ENCODE data around the gene JAG2.
A peak's percentile ranks its signal among the peaks of the same experiment; 100 is the strongest.

JAG2 gene

GRCh38 chr14:105181549-105182295, 13.1 kb upstream of the JAG2 start:
- DNase-seq (ENCODE audit: low spot score), result no peak

GRCh38 chr14:105180592-105181548, 12.3 kb upstream of the JAG2 start, which contains the start of gene NUDT14:
TSS of gene NUDT14 (minus strand) at chr14:105181312. CDS start at chr14:105181209, 103 bp downstream.
- peak; percentile 95 for DNase-seq (ENCODE audit: low spot score)

GRCh38 chr14:105179191-105179590, 10.6 kb upstream of the JAG2 start:
- no peak for DNase-seq (ENCODE audit: low spot score)

- DNase-seq (ENCODE audit: low spot score), result no peak
Measured at GRCh38 chr14:105178868-105179140, 10.2 kb upstream of the JAG2 start.

GRCh38 chr14:105178069-105178867, 9.7 kb upstream of the JAG2 start:
- DNase-seq (ENCODE audit: low spot score), result no peak

GRCh38 chr14:105177082-105177481, 8.5 kb upstream of the JAG2 start:
- DNase-seq (ENCODE audit: low spot score), result no peak

GRCh38 chr14:105176513-105176912, 7.9 kb upstream of the JAG2 start:
- DNase-seq (ENCODE audit: low spot score), result no peak

GRCh38 chr14:105173901-105174894, 5.6 kb upstream of the JAG2 start:
- no peak for DNase-seq (ENCODE audit: low spot score)

- DNase-seq (ENCODE audit: low spot score), result no peak
Measured at GRCh38 chr14:105173145-105173544, 4.6 kb upstream of the JAG2 start.

- DNase-seq (ENCODE audit: low spot score), result no peak
Measured at GRCh38 chr14:105172476-105172875, 3.9 kb upstream of the JAG2 start.

- DNase-seq (ENCODE audit: low spot score), result no peak
Measured at GRCh38 chr14:105171004-105171673, 2.6 kb upstream of the JAG2 start.

- no peak for DNase-seq (ENCODE audit: low spot score)
Measured at GRCh38 chr14:105169776-105170655, 1.4 kb upstream of the JAG2 start.

GRCh38 chr14:105168979-105169507, 467 bp upstream of the JAG2 start:
- DNase-seq (ENCODE audit: low spot score), result no peak

GRCh38 chr14:105168093-105168420, 519 bp downstream of the JAG2 start:
- no peak for DNase-seq (ENCODE audit: low spot score)

- no peak for DNase-seq (ENCODE audit: low spot score)
Measured at GRCh38 chr14:105167303-105168092, 1.1 kb downstream of the JAG2 start.

GRCh38 chr14:105166571-105167302, 1.8 kb downstream of the JAG2 start:
- no peak for DNase-seq (ENCODE audit: low spot score)

- DNase-seq (ENCODE audit: low spot score), result no peak
Measured at GRCh38 chr14:105165761-105166485, 2.7 kb downstream of the JAG2 start.
